GM10248 (cell line): ENCODE data around the gene KCNJ15.

Source experiments
- CTCF ChIA-PET: fragments of 300-600 bp; sonication (Branson Sonifier 250); formaldehyde crosslinking; extraction: SDS; loops from one replicate; lab custom pipeline; 2021; ENCODE audit warnings: antibody characterized with exemption; lab: Yijun Ruan, JAX
- POLR2A ChIA-PET: fragments of 350-650 bp; sonication (Branson Sonifier 250); formaldehyde crosslinking; extraction: SDS; loops from one replicate; lab custom pipeline; 2020; ENCODE audit warnings: antibody characterized with exemption; lab: Yijun Ruan, JAX
- DNase-seq: peaks from one replicate; pipeline ENCODE4 v3.0.0; 2012; ENCODE audit errors: extremely low spot score
- CTCF ChIP-seq: IDR thresholded peaks from 2 replicates; pipeline ENCODE4 v1.5.1; 2012; ENCODE audit warnings: mild to moderate bottlenecking, low read depth; ENCODE audit errors: extremely low read depth, missing control alignments, control extremely low read depth

KCNJ15 gene

GRCh38 chr21:38293113-38293512 is 36.3 kb downstream of the KCNJ15 start:
- DNase-seq = no peak
- CTCF ChIA-PET = interaction anchor here (1.3 to 1.6 kb wide), 3 partner anchors 13 to 133 kb away, joined by 3 to 4 read pairs (median 3); no protein-coding TSS in a partner anchor
- POLR2A ChIA-PET = interaction anchor here (0.7 kb wide), 1 partner anchor 10 kb away, joined by 5 read pairs; no protein-coding TSS in a partner anchor
- TF ChIP-seq CTCF = no peak

GRCh38 chr21:38293765-38294164 is 37.0 kb downstream of the KCNJ15 start:
- no peak for DNase-seq
- CTCF ChIA-PET = interaction anchor here (0.7 to 1.6 kb wide), 7 partner anchors 12 to 134 kb away, joined by 3 to 4 read pairs (median 3); no protein-coding TSS in a partner anchor
- no peak for TF ChIP-seq CTCF
- POLR2A ChIA-PET = no interaction called here

- ChIA-PET CTCF (interaction anchor here (1.1 to 1.6 kb wide), 4 partner anchors 22 to 135 kb away, joined by 3 read pairs; no protein-coding TSS in a partner anchor), POLR2A (no interaction called here)
- DNase-seq = no peak
- TF ChIP-seq CTCF = no peak
Measured at GRCh38 chr21:38294609-38295008, 37.8 kb downstream of the KCNJ15 start.

GRCh38 chr21:38295997-38296764 is 39.4 kb downstream of the KCNJ15 start:
- no peak for TF ChIP-seq CTCF
- ChIA-PET CTCF (interaction anchor here (1.4 kb wide), 1 partner anchor 12 kb away, joined by 4 read pairs; no protein-coding TSS in a partner anchor), POLR2A (no interaction called here)
- DNase-seq = no peak

GRCh38 chr21:38297194-38297631 is 40.4 kb downstream of the KCNJ15 start:
- POLR2A ChIA-PET = no interaction called here
- no peak for TF ChIP-seq CTCF
- no peak for DNase-seq
- CTCF ChIA-PET = interaction anchor here (1.4 kb wide), 1 partner anchor 13 kb away, joined by 4 read pairs; no protein-coding TSS in a partner anchor

GRCh38 chr21:38297871-38298270 is 41.1 kb downstream of the KCNJ15 start:
- POLR2A ChIA-PET = no interaction called here
- TF ChIP-seq CTCF = no peak
- DNase-seq = no peak
- CTCF ChIA-PET = interaction anchor here (1.4 kb wide), 1 partner anchor 14 kb away, joined by 4 read pairs; no protein-coding TSS in a partner anchor
